ENCODE measurements around the gene ALKBH1.

The ALKBH1 gene

GRCh38 chr14:77630111-77630510, 77.7 kb downstream of the ALKBH1 start:
- H4K20me1 ChIP-seq (ENCODE audit: insufficient read depth, low read length) = no peaks in the 10 kb centered on the region
- no peaks in the 10 kb centered on the region for H3K4me1 ChIP-seq (ENCODE audit: low read length)
- TF ChIP-seq EZH2 (optimal IDR thresholded peaks at IDR 0.05; ENCODE audit: low read depth, low read length) (no peak), EZH2phosphoT487 (IDR thresholded peaks at IDR 0.05; ENCODE audit: low read length) (no peak)
- TF ChIP-seq, protein P1, sequence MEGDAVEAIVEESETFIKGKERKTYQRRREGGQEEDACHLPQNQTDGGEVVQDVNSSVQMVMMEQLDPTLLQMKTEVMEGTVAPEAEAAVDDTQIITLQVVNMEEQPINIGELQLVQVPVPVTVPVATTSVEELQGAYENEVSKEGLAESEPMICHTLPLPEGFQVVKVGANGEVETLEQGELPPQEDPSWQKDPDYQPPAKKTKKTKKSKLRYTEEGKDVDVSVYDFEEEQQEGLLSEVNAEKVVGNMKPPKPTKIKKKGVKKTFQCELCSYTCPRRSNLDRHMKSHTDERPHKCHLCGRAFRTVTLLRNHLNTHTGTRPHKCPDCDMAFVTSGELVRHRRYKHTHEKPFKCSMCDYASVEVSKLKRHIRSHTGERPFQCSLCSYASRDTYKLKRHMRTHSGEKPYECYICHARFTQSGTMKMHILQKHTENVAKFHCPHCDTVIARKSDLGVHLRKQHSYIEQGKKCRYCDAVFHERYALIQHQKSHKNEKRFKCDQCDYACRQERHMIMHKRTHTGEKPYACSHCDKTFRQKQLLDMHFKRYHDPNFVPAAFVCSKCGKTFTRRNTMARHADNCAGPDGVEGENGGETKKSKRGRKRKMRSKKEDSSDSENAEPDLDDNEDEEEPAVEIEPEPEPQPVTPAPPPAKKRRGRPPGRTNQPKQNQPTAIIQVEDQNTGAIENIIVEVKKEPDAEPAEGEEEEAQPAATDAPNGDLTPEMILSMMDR (IDR thresholded peaks at IDR 0.05; ENCODE audit: low read length) = no peak
- H3K4me2 ChIP-seq (ENCODE audit: low read depth, low read length) = no peak overlapping the region
- no peak for DNase-seq
- no peaks in the 10 kb centered on the region for H3K9me2 ChIP-seq (replicated peaks; ENCODE audit: insufficient read depth, low read length)
- no peak overlapping the region for H3K4me3 ChIP-seq (ENCODE audit: low read length)
- no peak overlapping the region for H3K27ac ChIP-seq (ENCODE audit: low read length)
- no peak overlapping the region for H2AFZ ChIP-seq (ENCODE audit: low read length)
- no peaks in the 10 kb centered on the region for H3K27me3 ChIP-seq (replicated peaks; ENCODE audit: insufficient read depth, low read length)
- no peaks in the 10 kb centered on the region for H3K9me3 ChIP-seq (replicated peaks; ENCODE audit: insufficient read depth, low read length)
- no peak overlapping the region for H3K9ac ChIP-seq (ENCODE audit: low read length)
- no peaks in the 10 kb centered on the region for H3F3A ChIP-seq (ENCODE audit: insufficient read depth, low read length)
- H3K79me2 ChIP-seq (ENCODE audit: low read length) = no peaks in the 10 kb centered on the region
- no peaks in the 10 kb centered on the region for H3K36me3 ChIP-seq (replicated peaks; ENCODE audit: insufficient read depth, low read length)

DNA sequence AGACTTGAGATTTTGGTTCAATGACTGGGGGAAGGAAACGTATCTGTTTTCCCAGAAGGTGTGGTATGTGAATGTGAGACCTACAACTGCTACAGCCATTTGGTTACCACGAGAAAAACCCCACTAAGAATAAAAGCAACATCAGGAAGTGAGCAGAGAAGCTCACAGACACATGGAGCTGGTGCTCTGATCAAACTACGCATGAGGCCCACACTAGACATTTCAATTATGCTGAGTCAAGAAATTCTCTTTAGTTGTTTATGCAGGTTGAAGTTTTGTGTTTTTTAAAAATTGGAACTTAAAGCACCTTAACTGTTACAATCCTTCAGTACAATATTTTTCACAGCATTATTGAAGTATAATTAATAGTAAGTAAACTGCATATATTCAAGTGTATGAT, 82.5 kb downstream of the ALKBH1 start:
- Histone ChIP-seq H3K27me3 (replicated peaks; ENCODE audit: insufficient read depth, low read length) (no peaks in the 10 kb centered on the region), H3K9ac (ENCODE audit: low read length) (no peak overlapping the region), H3K79me2 (ENCODE audit: low read length) (no peaks in the 10 kb centered on the region), H4K20me1 (ENCODE audit: insufficient read depth, low read length) (no peaks in the 10 kb centered on the region), H3K9me2 (replicated peaks; ENCODE audit: insufficient read depth, low read length) (no peaks in the 10 kb centered on the region), H3F3A (ENCODE audit: insufficient read depth, low read length) (no peaks in the 10 kb centered on the region), H3K9me3 (replicated peaks; ENCODE audit: insufficient read depth, low read length) (no peaks in the 10 kb centered on the region), H3K4me1 (ENCODE audit: low read length) (no peaks in the 10 kb centered on the region), H3K4me3 (ENCODE audit: low read length) (no peak overlapping the region), H3K36me3 (replicated peaks; ENCODE audit: insufficient read depth, low read length) (no peaks in the 10 kb centered on the region), H3K4me2 (ENCODE audit: low read depth, low read length) (no peak overlapping the region), H3K27ac (ENCODE audit: low read length) (no peak overlapping the region), H2AFZ (ENCODE audit: low read length) (no peak overlapping the region)
- DNase-seq = no peak
- no peak for TF ChIP-seq EZH2 (optimal IDR thresholded peaks at IDR 0.05; ENCODE audit: low read depth, low read length)
- no peak for TF ChIP-seq EZH2phosphoT487 (IDR thresholded peaks at IDR 0.05; ENCODE audit: low read length)
- TF ChIP-seq, protein P1 (IDR thresholded peaks at IDR 0.05; ENCODE audit: low read length) = no peak

DNA sequence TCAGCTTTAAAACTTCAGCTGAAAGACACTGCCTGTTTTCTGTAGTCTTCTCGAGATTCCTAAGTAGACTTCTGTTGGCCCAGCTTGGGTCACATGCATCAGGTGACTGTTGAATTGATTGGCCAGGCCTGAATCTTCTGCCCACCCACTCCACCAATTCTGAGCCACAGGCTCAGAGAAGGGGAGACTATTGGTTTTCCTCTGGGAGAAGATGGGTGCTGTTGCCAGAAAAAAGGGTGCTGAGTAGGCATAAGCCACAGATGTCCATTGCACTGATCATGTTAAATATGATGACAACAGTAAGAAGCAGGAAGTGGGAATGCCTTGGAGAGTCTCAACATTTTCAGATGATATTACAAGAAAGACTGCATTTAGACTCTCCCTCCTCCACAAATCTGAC, 84.6 kb downstream of the ALKBH1 start:
- H4K20me1 ChIP-seq (ENCODE audit: insufficient read depth, low read length) = no peaks in the 10 kb centered on the region
- DNase-seq = no peak
- no peaks in the 10 kb centered on the region for H3K9me3 ChIP-seq (replicated peaks; ENCODE audit: insufficient read depth, low read length)
- TF ChIP-seq EZH2 (optimal IDR thresholded peaks at IDR 0.05; ENCODE audit: low read depth, low read length) = no peak
- no peak for TF ChIP-seq EZH2phosphoT487 (IDR thresholded peaks at IDR 0.05; ENCODE audit: low read length)
- TF ChIP-seq, protein P1 (IDR thresholded peaks at IDR 0.05; ENCODE audit: low read length) = no peak
- H3F3A ChIP-seq (ENCODE audit: insufficient read depth, low read length) = no peaks in the 10 kb centered on the region
- no peaks in the 10 kb centered on the region for H3K36me3 ChIP-seq (replicated peaks; ENCODE audit: insufficient read depth, low read length)
- no peaks in the 10 kb centered on the region for H3K4me1 ChIP-seq (ENCODE audit: low read length)
- no peaks in the 10 kb centered on the region for H3K9me2 ChIP-seq (replicated peaks; ENCODE audit: insufficient read depth, low read length)
- H3K4me3 ChIP-seq (ENCODE audit: low read length) = no peak overlapping the region
- no peak overlapping the region for H3K9ac ChIP-seq (ENCODE audit: low read length)
- H3K4me2 ChIP-seq (ENCODE audit: low read depth, low read length) = no peak overlapping the region
- H2AFZ ChIP-seq (ENCODE audit: low read length) = no peak overlapping the region
- no peaks in the 10 kb centered on the region for H3K79me2 ChIP-seq (ENCODE audit: low read length)
- H3K27me3 ChIP-seq (replicated peaks; ENCODE audit: insufficient read depth, low read length) = no peaks in the 10 kb centered on the region
- H3K27ac ChIP-seq (ENCODE audit: low read length) = no peak overlapping the region

All from MM.1S (cell line).